ENCODE data around the gene HENMT1.
A peak's percentile ranks its signal among the peaks of the same experiment; 100 is the strongest.
"Not testable (repeated sequence)": the region's sequence is repeated elsewhere in the genome, so short reads cannot be mapped to it uniquely, and the experiment has no call there.

Gene HENMT1

GRCh38 chr1:108670131-108670773, 9.4 kb upstream of the HENMT1 start:
- no peak for DNase-seq (ENCODE audit: low read depth)

- DNase-seq (ENCODE audit: low read depth): no peak
Observed at GRCh38 chr1:108669679-108670078, 8.8 kb upstream of the HENMT1 start.

GRCh38 chr1:108668777-108669176, 7.9 kb upstream of the HENMT1 start:
- no peak for DNase-seq (ENCODE audit: low read depth)

- DNase-seq (ENCODE audit: low read depth): not testable (repeated sequence)
Observed at GRCh38 chr1:108667422-108667821, 6.5 kb upstream of the HENMT1 start.

GRCh38 chr1:108665771-108666170, 4.9 kb upstream of the HENMT1 start:
- no peak for DNase-seq (ENCODE audit: low read depth)

GRCh38 chr1:108665067-108665466, 4.2 kb upstream of the HENMT1 start:
- DNase-seq (ENCODE audit: low read depth): no peak

GRCh38 chr1:108664481-108664880, 3.6 kb upstream of the HENMT1 start:
- DNase-seq (ENCODE audit: low read depth): no peak

GRCh38 chr1:108663074-108663473, 2.2 kb upstream of the HENMT1 start:
- no peak for DNase-seq (ENCODE audit: low read depth)

GRCh38 chr1:108657356-108658080, 3.4 kb downstream of the HENMT1 start:
- DNase-seq (ENCODE audit: low read depth): peak; percentile 16

- DNase-seq (ENCODE audit: low read depth): no peak
Observed at GRCh38 chr1:108653431-108654105, 7.3 kb downstream of the HENMT1 start.

- peak; percentile 26 for DNase-seq (ENCODE audit: low read depth)
Observed at GRCh38 chr1:108646648-108647269, 14.1 kb downstream of the HENMT1 start.

- DNase-seq (ENCODE audit: low read depth): no peak
Observed at GRCh38 chr1:108646265-108646647, 14.6 kb downstream of the HENMT1 start.

GRCh38 chr1:108645564-108646184, 15.2 kb downstream of the HENMT1 start:
- DNase-seq (ENCODE audit: low read depth): no peak

GRCh38 chr1:108644984-108645383, 15.9 kb downstream of the HENMT1 start:
- DNase-seq (ENCODE audit: low read depth): no peak

GRCh38 chr1:108643492-108644335, 17.2 kb downstream of the HENMT1 start:
- DNase-seq (ENCODE audit: low read depth): peak; percentile 37

GRCh38 chr1:108640863-108641262, 20.0 kb downstream of the HENMT1 start:
- DNase-seq (ENCODE audit: low read depth): not testable (repeated sequence)

GRCh38 chr1:108639899-108640560, 20.9 kb downstream of the HENMT1 start:
- no peak for DNase-seq (ENCODE audit: low read depth)

- DNase-seq (ENCODE audit: low read depth): no peak
Observed at GRCh38 chr1:108636876-108637275, 24.0 kb downstream of the HENMT1 start.

GRCh38 chr1:108634521-108634920, 26.4 kb downstream of the HENMT1 start:
- no peak for DNase-seq (ENCODE audit: low read depth)

- no peak for DNase-seq (ENCODE audit: low read depth)
Observed at GRCh38 chr1:108628665-108629064, 32.2 kb downstream of the HENMT1 start.

GRCh38 chr1:108627951-108628350, 32.9 kb downstream of the HENMT1 start:
- no peak for DNase-seq (ENCODE audit: low read depth)
